Measurements from ENCODE around the gene CREBBP. TPM values are rescaled to one million over a fixed set of nuclear protein-coding genes. Genes with fewer than 3 reads are reported as not detected.
A peak's percentile ranks its signal among the peaks of the same experiment; 100 is the strongest.

Gene CREBBP
- total RNA-seq, 1 donor from 2014 or later = 45.3 TPM

GRCh38 chr16:3874794-3875692, 5.5 kb downstream of the CREBBP start:
- Mint-ChIP-seq H3K27ac (no peak overlapping the region), H3K4me3 (no peak overlapping the region), H3K27me3 (no peaks in the 10 kb centered on the region), H3K36me3 (ENCODE audit: low read depth) (peaks cover 26% of the 10 kb centered on the region), H3K4me1 (peaks cover 54% of the 10 kb centered on the region), H3K9me3 (no peaks in the 10 kb centered on the region)
- intact Hi-C loops (cut with micrococcal nuclease) = no loop called here
- DNase-seq = peak; percentile 52

- H3K9me3 Mint-ChIP-seq = no peaks in the 10 kb centered on the region
- H3K4me1 Mint-ChIP-seq = peaks cover 55% of the 10 kb centered on the region
- H3K27ac Mint-ChIP-seq = no peak overlapping the region
- H3K27me3 Mint-ChIP-seq = no peaks in the 10 kb centered on the region
- no peak for DNase-seq
- intact Hi-C loops (cut with micrococcal nuclease) = no loop called here
- no peak overlapping the region for H3K4me3 Mint-ChIP-seq
- H3K36me3 Mint-ChIP-seq (ENCODE audit: low read depth) = peaks cover 25% of the 10 kb centered on the region
Measured at GRCh38 chr16:3874242-3874641, 6.3 kb downstream of the CREBBP start.

GRCh38 chr16:3873482-3874173, 6.9 kb downstream of the CREBBP start:
- Mint-ChIP-seq H3K4me1 (peaks cover 53% of the 10 kb centered on the region), H3K27ac (no peak overlapping the region), H3K4me3 (no peak overlapping the region), H3K27me3 (no peaks in the 10 kb centered on the region), H3K9me3 (no peaks in the 10 kb centered on the region), H3K36me3 (ENCODE audit: low read depth) (peaks cover 19% of the 10 kb centered on the region)
- intact Hi-C loops (cut with micrococcal nuclease) = loop anchor here (2.0 kb wide), 1 partner anchor 17 kb away; no protein-coding TSS in a partner anchor
- DNase-seq = no peak

GRCh38 chr16:3872216-3872895, 8.2 kb downstream of the CREBBP start:
- Mint-ChIP-seq H3K4me1 (peaks cover 43% of the 10 kb centered on the region), H3K27ac (no peak overlapping the region), H3K36me3 (ENCODE audit: low read depth) (peaks cover 9% of the 10 kb centered on the region), H3K27me3 (no peaks in the 10 kb centered on the region), H3K9me3 (no peaks in the 10 kb centered on the region), H3K4me3 (no peak overlapping the region)
- intact Hi-C loops (cut with micrococcal nuclease) = loop anchor here (2.0 kb wide), 1 partner anchor 16 kb away; no protein-coding TSS in a partner anchor
- peak; percentile 52 for DNase-seq

- no peak overlapping the region for H3K4me3 Mint-ChIP-seq
- no peaks in the 10 kb centered on the region for H3K27me3 Mint-ChIP-seq
- peak; percentile 53 for DNase-seq
- H3K4me1 Mint-ChIP-seq = peaks cover 26% of the 10 kb centered on the region
- H3K27ac Mint-ChIP-seq = no peak overlapping the region
- H3K36me3 Mint-ChIP-seq (ENCODE audit: low read depth) = peaks cover 3% of the 10 kb centered on the region
- H3K9me3 Mint-ChIP-seq = no peaks in the 10 kb centered on the region
- intact Hi-C loops (cut with micrococcal nuclease) = no loop called here
Measured at GRCh38 chr16:3868967-3869366, 11.5 kb downstream of the CREBBP start.

GRCh38 chr16:3868556-3868955, 12.0 kb downstream of the CREBBP start:
- H3K4me1 Mint-ChIP-seq = peaks cover 27% of the 10 kb centered on the region
- peaks cover 3% of the 10 kb centered on the region for H3K36me3 Mint-ChIP-seq (ENCODE audit: low read depth)
- intact Hi-C loops (cut with micrococcal nuclease) = no loop called here
- H3K4me3 Mint-ChIP-seq = no peak overlapping the region
- no peak overlapping the region for H3K27ac Mint-ChIP-seq
- no peaks in the 10 kb centered on the region for H3K9me3 Mint-ChIP-seq
- no peak for DNase-seq
- no peaks in the 10 kb centered on the region for H3K27me3 Mint-ChIP-seq

- H3K4me3 Mint-ChIP-seq = no peak overlapping the region
- DNase-seq = no peak
- intact Hi-C loops (cut with micrococcal nuclease) = no loop called here
- H3K9me3 Mint-ChIP-seq = no peaks in the 10 kb centered on the region
- H3K27me3 Mint-ChIP-seq = no peaks in the 10 kb centered on the region
- peaks cover 3% of the 10 kb centered on the region for H3K36me3 Mint-ChIP-seq (ENCODE audit: low read depth)
- H3K4me1 Mint-ChIP-seq = peaks cover 28% of the 10 kb centered on the region
- H3K27ac Mint-ChIP-seq = no peak overlapping the region
Measured at GRCh38 chr16:3866703-3867431, 13.6 kb downstream of the CREBBP start.

- Mint-ChIP-seq H3K36me3 (ENCODE audit: low read depth) (peaks cover 3% of the 10 kb centered on the region), H3K4me1 (peaks cover 19% of the 10 kb centered on the region), H3K4me3 (no peak overlapping the region), H3K27me3 (no peaks in the 10 kb centered on the region), H3K27ac (no peak overlapping the region), H3K9me3 (no peaks in the 10 kb centered on the region)
- DNase-seq = no peak
- intact Hi-C loops (cut with micrococcal nuclease) = no loop called here
Measured at GRCh38 chr16:3865241-3865640, 15.3 kb downstream of the CREBBP start.

GRCh38 chr16:3864562-3864961, 16.0 kb downstream of the CREBBP start:
- no peak overlapping the region for H3K27ac Mint-ChIP-seq
- no peaks in the 10 kb centered on the region for H3K27me3 Mint-ChIP-seq
- intact Hi-C loops (cut with micrococcal nuclease) = no loop called here
- peaks cover 18% of the 10 kb centered on the region for H3K4me1 Mint-ChIP-seq
- no peaks in the 10 kb centered on the region for H3K9me3 Mint-ChIP-seq
- no peak for DNase-seq
- H3K36me3 Mint-ChIP-seq (ENCODE audit: low read depth) = peaks cover 3% of the 10 kb centered on the region
- no peak overlapping the region for H3K4me3 Mint-ChIP-seq

GRCh38 chr16:3863587-3863986, 16.9 kb downstream of the CREBBP start:
- Mint-ChIP-seq H3K4me3 (no peak overlapping the region), H3K9me3 (no peaks in the 10 kb centered on the region), H3K36me3 (ENCODE audit: low read depth) (peaks cover 3% of the 10 kb centered on the region), H3K27me3 (no peaks in the 10 kb centered on the region), H3K27ac (no peak overlapping the region), H3K4me1 (peaks cover 19% of the 10 kb centered on the region)
- intact Hi-C loops (cut with micrococcal nuclease) = no loop called here
- no peak for DNase-seq

GRCh38 chr16:3861808-3862451, 18.6 kb downstream of the CREBBP start:
- Mint-ChIP-seq H3K27me3 (no peaks in the 10 kb centered on the region), H3K9me3 (no peaks in the 10 kb centered on the region), H3K4me1 (peaks cover 29% of the 10 kb centered on the region), H3K4me3 (no peak overlapping the region), H3K27ac (no peak overlapping the region), H3K36me3 (ENCODE audit: low read depth) (peaks cover 2% of the 10 kb centered on the region)
- no peak for DNase-seq
- intact Hi-C loops (cut with micrococcal nuclease) = no loop called here

GRCh38 chr16:3859889-3860288, 20.6 kb downstream of the CREBBP start:
- H3K9me3 Mint-ChIP-seq = no peaks in the 10 kb centered on the region
- intact Hi-C loops (cut with micrococcal nuclease) = no loop called here
- H3K27me3 Mint-ChIP-seq = no peaks in the 10 kb centered on the region
- H3K27ac Mint-ChIP-seq = no peak overlapping the region
- no peak overlapping the region for H3K4me3 Mint-ChIP-seq
- no peaks in the 10 kb centered on the region for H3K36me3 Mint-ChIP-seq (ENCODE audit: low read depth)
- H3K4me1 Mint-ChIP-seq = peaks cover 36% of the 10 kb centered on the region
- no peak for DNase-seq

- intact Hi-C loops (cut with micrococcal nuclease) = no loop called here
- Mint-ChIP-seq H3K27me3 (no peaks in the 10 kb centered on the region), H3K4me1 (peaks cover 41% of the 10 kb centered on the region), H3K9me3 (no peaks in the 10 kb centered on the region), H3K27ac (no peak overlapping the region), H3K36me3 (ENCODE audit: low read depth) (no peaks in the 10 kb centered on the region), H3K4me3 (no peak overlapping the region)
- no peak for DNase-seq
Measured at GRCh38 chr16:3858801-3859200, 21.7 kb downstream of the CREBBP start.

Data from activated CD4-positive, alpha-beta T cell treated with anti-CD3 and anti-CD28 coated beads, Interleukin-2, amount 10 ng/mL, durations not matched to agents 24 days and 14 days (primary cell).